GM12875 (cell line): ENCODE data around the gene TMEM223.
A peak's percentile ranks its signal among the peaks of the same experiment; 100 is the strongest.

Source experiments
- H3K4me3 ChIP-seq: one replicate; pipeline ENCODE4 v1.5.1; 2011; ENCODE audit warnings: low read depth, low read length, control low read depth
- TF ChIP-seq, protein P1 (sequence below): IDR thresholded peaks from 2 replicates; pipeline ENCODE4 v1.5.1; 2011; ENCODE audit warnings: low read depth, mild to moderate bottlenecking, control low read depth, inconsistent platforms, low read length, moderate library complexity, borderline replicate concordance; ENCODE audit not compliant: insufficient read depth

TMEM223 gene, protein sequence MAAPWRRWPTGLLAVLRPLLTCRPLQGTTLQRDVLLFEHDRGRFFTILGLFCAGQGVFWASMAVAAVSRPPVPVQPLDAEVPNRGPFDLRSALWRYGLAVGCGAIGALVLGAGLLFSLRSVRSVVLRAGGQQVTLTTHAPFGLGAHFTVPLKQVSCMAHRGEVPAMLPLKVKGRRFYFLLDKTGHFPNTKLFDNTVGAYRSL

DNA sequence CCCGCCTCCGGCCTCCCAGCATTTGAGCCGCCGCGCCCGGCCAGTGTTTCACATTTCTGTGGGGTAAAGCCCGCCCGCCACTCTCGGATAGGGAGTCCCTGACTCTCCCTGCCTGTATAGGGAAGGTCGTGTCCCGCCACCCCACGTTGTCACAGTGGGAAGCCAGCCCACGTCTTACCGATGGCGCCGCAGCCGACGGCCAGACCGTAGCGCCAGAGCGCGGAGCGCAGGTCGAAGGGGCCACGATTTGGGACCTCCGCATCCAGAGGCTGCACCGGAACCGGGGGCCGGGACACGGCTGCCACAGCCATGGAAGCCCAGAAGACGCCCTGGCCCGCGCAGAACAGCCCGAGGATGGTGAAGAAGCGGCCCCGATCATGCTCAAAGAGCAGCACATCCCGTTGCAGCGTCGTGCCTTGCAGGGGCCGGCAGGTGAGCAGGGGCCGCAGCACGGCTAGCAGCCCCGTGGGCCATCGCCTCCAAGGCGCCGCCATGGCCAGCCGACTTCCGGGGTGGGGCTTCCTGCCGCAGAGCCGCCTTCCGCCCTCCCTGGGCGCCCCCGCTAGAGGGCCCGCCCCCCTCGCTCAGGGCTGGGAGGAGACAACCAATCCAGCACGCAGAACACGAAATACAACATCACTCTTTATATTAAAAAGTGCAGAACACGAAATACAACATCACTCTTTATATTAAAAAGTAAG lies at the start of gene TMEM223:
Gene TMEM223 (minus strand): TSS at position 506 of the 701 bp plus-strand sequence. CDS start 12 bp downstream, at position 494.
- TF ChIP-seq, protein P1, sequence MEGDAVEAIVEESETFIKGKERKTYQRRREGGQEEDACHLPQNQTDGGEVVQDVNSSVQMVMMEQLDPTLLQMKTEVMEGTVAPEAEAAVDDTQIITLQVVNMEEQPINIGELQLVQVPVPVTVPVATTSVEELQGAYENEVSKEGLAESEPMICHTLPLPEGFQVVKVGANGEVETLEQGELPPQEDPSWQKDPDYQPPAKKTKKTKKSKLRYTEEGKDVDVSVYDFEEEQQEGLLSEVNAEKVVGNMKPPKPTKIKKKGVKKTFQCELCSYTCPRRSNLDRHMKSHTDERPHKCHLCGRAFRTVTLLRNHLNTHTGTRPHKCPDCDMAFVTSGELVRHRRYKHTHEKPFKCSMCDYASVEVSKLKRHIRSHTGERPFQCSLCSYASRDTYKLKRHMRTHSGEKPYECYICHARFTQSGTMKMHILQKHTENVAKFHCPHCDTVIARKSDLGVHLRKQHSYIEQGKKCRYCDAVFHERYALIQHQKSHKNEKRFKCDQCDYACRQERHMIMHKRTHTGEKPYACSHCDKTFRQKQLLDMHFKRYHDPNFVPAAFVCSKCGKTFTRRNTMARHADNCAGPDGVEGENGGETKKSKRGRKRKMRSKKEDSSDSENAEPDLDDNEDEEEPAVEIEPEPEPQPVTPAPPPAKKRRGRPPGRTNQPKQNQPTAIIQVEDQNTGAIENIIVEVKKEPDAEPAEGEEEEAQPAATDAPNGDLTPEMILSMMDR, result no peak
- peak within 1 kb of the TSS; percentile 92 for H3K4me3 ChIP-seq

DNA sequence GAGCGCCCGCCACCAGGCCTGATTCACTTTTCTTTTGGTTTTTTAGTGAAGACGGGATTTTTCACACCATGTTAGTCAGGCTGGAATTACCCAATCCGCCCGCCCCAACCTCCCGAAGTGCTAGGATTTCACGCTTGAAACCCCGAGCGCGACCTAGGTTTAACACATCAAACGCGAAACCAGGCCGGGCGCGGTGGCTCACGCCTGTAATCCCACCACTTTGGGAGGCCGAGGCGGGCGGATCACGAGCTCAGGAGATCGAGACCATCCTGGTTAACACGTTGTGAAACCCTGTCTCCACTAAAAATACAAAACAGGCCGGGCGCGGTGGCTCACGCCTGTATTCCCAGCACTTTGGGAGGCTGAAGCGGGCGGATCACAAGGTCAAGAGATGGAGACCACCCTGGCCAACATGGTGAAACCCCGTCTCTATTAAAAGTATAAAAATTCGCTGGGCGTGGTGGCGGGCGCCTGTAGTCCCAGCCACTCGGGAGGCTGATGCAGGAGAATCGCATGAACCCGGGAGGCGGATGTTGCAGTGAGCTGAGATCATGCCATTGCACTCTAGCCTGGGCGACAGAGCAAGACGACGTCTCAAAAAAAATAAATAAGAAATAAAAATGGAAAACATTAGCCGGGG lies 49.0 kb upstream of the TMEM223 start:
- peak overlapping the region; percentile 77 for H3K4me3 ChIP-seq

DNA sequence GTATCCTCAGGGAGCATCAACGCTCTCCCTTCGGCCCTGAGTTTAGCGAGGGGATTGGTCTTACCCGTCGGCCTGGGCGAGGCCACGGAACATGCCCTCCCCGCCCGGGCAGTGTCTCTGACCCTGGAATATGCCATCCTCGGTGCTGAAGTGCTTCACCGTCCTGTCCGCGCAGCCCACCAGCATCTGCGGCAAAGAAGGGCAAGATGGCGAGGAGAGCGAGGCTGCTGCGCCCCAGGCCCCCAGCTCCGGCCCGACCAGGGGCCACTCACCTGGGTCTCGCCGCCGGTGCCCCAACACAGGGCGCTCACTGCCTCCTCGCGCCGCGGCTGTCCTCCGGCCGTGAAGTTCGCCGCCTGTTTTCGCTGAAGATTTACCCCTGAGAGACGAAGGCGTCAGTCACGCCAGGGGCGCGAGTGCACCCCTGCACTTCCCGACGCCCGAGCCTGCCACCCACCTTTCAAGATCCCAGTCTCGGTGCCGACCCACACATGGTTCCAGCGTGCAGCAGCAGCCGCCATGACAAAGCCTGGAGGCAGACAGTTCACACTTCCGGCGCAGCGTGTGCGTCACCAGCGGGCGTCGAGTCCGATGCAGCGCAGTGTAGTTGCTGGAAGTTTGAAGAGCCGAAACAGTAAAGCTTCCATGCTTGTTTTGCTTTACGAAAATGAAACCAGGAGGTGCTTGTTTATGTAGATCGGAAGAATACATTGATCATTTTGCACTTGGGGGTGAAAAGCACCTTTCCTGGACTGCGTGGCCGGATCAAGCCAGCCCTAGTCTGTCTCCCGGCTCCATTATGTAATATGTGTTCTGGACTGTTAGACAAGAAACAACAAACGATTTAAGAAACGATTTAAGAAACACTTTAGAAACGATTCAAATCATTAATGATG lies 47.5 kb upstream of the TMEM223 start, which contains the start of gene WDR74:
Gene WDR74 (minus strand): TSS at position 541 of the 896 bp plus-strand sequence. CDS start 20 bp downstream, at position 521.
- TF ChIP-seq, protein P1, result no peak
- H3K4me3 ChIP-seq, result peak within 1 kb of the TSS; percentile 77

DNA sequence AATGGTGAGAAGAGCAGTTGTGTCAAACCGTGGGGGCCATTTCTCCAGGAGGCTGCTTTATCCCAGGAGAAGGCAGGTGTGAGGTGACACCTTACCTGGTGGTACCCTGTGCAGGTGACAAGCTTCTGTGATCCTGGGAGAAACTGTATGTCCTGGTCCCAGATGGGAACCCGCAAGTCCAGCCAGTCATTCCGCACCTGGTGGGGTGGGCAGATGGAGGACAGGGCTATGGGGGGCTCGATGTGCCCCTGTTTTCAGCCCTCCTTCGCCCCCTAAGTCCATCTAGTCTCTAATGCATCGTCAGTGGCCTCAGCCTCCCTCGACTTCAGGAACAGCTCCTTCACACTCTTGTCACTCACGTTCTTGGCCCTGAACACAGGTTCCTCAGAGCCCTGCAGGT lies 43.5 kb upstream of the TMEM223 start:
- TF ChIP-seq, protein P1, result no peak
- no peak overlapping the region for H3K4me3 ChIP-seq

DNA sequence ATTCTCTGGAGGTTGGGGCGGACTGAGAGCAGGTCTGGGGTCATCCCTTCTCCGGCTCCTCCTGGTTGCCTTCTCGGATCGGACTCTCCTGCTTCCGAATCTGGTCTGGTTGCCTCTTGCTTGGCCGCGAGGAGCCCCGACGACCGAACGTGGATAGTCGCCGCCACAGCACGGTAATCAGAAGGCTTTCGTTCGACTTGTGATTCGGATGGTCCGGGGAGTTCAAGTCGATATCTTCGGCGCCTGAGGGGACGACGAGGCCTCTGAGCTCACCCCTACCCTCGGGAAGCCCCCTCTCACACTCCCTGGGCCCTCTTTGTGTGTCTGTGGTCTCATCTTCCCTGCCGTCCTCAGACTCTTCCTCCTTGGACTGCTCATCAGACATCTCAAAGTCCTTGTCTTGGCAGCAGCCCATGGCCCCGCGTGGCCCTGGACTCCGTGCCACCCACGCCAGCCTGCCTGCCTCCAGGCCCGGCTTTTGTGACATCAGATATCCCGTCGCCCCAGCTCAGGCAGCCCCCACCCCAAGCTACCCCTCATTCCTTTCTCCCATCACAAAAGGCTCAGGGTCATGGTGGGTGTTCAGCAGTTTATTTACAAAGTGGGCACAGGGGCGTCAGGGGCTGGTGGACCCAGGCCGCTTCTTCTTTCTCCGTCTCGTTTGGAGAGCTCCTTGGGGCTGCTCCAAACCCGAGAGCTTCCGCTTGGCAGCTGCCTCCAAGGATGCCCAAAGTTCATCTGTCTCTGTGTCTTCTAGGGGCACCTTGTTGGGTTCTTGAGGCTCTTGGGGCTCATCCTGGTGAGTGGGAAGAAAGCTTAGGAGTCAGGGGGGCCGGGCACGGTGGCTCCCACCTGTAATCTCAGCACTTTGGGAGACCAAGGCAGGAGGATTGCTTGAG lies 40.8 kb upstream of the TMEM223 start, which contains the start of gene TEX54:
Gene TEX54 (minus strand): TSS at position 506 of the 899 bp plus-strand sequence.
- peak within 1 kb of the TSS; percentile 68 for H3K4me3 ChIP-seq
- TF ChIP-seq, protein P1, result no peak

DNA sequence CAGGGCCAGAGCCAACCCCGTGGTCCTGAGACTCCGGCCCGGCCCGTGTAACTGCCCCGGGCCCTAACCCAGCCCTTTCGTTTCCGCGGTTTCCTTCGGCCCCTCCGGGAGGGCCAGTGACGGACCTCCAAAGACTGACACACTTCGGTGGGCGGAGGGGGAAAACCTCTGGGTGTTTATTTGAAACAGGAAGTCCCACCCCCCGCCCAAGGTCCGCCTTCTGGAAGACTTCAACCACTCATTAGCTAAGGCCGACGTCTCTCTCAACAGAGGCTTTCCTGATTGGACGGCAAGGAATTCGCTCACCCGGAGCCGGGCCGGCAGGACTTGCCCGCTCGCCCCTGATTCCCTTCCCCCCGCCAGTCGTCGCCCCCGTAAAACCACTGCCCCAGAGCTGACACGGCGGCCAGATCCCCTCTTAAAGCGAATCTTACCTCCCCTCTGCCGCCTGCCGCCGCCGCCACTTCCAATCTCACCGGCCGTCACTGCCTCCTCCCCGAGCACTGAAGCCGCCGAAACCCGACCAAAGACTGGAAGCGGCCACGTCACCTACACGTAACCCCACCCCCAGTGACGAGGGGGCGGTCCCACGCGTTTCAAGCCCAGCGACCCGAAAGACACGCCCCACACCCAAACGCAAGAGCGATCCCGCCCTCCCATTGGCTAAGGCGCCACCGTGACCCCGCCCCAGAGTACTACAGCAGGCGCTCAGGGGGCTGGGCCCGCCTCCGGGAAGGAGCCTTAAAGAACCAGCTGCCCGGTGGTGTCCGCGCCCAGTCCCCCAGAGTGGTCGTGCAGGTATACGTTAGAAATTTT lies 39.9 kb upstream of the TMEM223 start, which contains the start of gene STX5:
Gene STX5 (minus strand): TSS at position 532 of the 816 bp plus-strand sequence. CDS start 808 bp downstream, outside the sequence.
- TF ChIP-seq, protein P1, result no peak

More for the DNA sequence above, 39.9 kb upstream of the TMEM223 start, which contains the start of gene STX5:
- peak within 1 kb of the TSS; percentile 68 for H3K4me3 ChIP-seq
